GM19023 (cell line): Measurements from ENCODE around the gene BRD3.

Experiments used
- ATAC-seq: cut with Tn5 transposase; IDR thresholded peaks from one replicate; pipeline ENCODE4 v1.9.1; 2021; ENCODE audit warnings: mild to moderate bottlenecking, moderate library complexity; ENCODE audit not compliant: unreplicated experiment

BRD3 gene

DNA sequence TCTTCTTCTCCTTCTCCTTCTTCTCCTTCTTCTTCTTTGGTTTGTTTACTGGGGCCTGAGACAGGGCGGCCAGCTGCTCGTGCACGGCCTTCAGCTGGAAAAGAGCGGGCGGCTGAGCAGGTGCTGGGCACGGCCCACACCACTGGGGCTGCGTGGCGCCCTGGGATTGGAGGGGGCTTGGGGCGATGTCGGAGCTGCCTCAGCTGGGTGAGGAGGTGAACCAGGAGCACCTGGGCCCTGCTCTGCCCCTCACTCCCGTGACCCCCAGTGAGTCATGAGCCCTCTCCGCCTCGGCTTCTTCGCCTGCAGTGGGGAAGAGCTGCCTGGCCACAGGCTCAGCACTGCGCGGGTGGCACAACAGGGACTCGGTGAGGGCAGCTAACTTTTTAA, 27.7 kb downstream of the BRD3 start:
- ATAC-seq = no peak

- ATAC-seq = no peak
These were observed 28.2 kb downstream of the BRD3 start for GRCh38 chr9:134039386-134040175.

- no peak for ATAC-seq
These were observed 30.2 kb downstream of the BRD3 start for GRCh38 chr9:134037641-134038040.

GRCh38 chr9:134036130-134036529, 31.7 kb downstream of the BRD3 start:
- ATAC-seq = no peak

DNA sequence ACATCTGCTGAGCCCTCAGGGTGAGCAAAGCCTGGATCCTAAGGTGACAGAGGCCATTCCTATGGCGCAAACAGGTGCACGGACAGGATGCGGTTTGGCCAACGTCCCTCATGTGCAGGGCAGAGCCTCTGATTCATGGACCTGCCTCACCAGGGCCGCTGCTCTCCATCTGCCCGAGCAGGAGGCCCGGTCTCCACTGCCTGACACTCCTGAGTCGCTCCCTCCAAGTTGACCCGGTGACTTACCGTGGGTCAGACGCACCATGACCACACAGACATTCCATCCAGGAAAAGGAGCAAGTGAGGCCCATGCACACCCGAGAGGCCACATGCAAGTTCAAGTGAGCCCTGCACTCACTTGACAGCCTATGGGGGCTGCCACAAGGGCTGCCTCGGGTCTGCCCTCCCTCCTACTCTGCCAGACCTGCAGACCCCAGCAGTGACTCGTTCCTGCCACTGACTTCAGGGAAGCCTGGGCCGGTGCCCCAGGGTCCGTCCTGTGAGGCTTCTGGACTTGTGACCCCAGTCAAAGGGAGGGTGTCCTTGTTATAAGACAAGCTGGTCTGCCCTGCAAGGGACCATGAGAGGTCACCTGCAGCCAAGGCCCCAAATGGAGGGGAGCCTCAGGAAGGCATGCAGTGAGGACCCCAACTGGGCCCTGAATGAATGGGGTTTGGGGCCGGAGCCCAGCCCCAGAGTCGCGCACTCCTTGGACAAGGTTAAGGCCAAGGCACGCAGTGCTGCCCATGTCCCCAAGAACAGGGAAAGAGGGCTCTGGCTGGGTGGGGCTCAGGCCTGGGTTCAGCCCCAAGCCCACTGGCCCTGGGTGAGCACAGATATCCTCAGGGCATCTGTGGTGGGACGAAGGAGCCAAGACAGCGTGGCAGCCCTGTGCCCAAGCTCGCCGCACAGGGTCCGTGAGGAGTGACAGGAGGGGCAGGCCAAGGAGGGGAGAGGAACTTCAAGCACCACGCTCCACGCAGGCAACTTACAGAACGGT, 32.5 kb downstream of the BRD3 start:
- no peak for ATAC-seq

- no peak for ATAC-seq
These were observed 33.4 kb downstream of the BRD3 start for GRCh38 chr9:134034215-134035040.

DNA sequence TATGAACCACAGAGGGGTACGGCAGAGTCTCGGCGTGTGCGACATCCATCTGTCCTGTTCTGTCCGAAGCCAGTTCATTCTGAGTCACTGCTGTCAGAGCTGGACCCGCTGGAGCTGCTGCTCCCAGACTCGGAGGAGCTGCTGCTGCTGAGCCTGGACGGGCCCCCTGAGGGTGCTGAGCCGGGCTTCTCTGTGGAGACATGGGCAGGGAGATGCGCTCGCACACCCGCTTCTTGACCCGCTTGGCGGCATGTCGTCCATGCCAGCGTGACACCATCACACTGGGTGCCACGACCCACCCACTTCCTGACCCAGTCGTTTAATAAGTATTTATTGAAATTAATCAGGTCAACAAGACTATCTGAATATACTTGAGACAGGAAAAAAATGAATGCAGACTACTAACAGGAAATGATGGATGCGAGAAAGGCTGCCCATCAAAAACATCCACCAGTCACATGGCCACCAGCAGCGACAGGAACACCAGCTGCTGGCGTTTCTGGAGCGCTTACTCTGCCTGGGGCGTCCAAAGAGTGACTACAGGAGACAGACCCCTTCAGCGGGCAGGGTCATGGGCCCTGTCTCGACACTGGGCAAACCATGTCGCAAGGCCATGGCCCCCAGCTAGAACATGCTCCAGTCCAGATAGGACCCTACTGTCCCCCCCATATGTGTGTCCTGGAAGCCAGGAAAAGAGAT, 34.2 kb downstream of the BRD3 start:
- ATAC-seq = no peak

- no peak for ATAC-seq
These were observed 35.2 kb downstream of the BRD3 start for GRCh38 chr9:134032456-134033222.

GRCh38 chr9:134031783-134032182, 36.0 kb downstream of the BRD3 start:
- ATAC-seq = no peak

GRCh38 chr9:134030821-134031470, 36.9 kb downstream of the BRD3 start:
- ATAC-seq = no peak

GRCh38 chr9:134029248-134030226, 38.3 kb downstream of the BRD3 start:
- ATAC-seq = no peak

DNA sequence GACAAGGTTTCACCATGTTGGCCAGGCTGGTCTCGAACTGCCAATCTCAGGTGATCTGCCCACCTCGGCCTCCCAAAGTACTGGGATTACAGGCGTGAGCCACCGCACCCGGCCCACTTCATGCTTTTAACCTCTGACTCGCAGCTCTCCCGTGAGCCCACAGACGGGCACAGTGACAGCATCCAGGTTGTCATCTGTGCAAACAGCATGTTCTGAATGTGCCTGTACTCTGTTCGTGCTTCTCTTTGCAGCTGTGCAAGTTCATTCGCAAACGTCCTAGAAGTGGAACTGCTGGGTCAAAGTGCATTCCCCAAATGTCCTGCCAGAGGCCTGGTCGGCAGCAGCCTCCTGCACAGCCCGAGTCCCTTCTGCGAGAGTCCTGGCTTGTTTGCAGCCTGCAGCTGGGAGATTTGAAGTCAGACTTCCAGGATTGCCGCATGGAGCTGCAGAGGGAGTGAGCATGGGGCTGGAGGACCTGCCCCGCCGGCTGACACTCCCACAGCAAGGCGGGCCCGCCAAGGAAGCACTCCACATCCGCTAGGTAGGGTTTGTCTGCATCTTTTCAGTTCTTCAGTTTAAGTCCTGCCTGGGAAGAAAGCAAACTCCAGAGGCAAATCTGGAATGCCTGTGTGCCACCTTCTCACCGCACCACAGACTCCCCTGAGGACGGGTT, 39.1 kb downstream of the BRD3 start:
- ATAC-seq = no peak

GRCh38 chr9:134028076-134028475, 39.8 kb downstream of the BRD3 start:
- no peak for ATAC-seq

DNA sequence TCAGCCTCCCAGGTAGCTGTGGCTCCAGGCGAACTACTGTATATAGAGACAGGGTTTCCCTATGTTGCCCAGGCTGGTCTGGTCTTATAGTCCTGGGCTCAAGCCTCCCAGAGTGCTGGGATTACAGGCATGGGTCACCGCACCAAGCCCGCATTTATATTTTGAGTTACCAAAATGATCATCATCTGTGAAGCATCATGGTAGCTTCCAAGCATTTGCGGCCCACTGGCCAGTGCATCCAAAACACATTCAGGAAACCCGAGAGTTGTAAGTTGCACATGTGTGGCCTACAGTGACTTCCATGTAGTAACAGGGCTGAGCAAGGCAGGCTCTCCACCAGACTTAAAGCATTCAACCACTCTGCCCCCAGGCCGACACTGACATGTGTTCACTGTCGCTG, 40.3 kb downstream of the BRD3 start:
- ATAC-seq = no peak

DNA sequence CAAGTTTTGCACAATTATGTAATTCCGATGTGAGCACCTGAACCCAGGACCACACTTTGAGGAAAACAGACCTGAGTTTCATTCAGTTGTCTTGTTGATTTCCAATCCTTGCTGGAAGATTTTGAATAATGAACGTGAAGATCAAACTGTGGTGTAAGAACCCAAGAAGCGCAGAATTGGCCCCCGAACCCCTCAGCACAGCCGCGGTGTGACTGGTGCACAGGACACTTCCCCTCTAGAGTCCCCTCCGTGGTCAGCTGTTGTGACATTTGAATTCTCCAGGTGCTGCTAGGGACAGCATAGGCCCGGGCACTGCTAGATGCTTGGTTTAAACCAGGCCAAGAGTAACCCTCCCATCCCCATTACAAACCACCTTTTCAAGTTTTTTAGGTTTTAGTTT, 40.8 kb downstream of the BRD3 start:
- ATAC-seq = no peak

DNA sequence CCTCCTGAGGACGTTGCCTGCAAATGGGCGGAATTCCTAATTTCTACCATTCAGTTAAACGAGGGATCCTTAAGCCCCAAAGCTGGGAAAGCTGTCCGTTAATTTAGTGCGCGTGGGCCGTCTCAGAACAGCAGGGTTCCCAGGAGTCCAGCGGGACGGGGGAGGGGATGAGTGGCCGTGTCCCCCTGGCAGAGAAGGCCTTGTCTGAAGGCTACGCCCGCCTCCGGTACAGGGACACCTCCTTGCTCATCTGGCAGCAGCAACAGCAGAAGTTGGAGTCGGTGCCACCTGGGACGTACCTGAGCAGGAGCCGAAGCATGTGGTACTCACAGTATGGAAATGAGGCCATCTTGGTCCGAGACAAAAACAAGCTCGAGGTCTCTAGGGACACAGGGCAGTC, 41.2 kb downstream of the BRD3 start:
- no peak for ATAC-seq
